ENCODE results near the gene OR10AD1. TPM values are rescaled to one million over a fixed set of nuclear protein-coding genes. Genes with fewer than 3 reads are reported as not detected.
A peak's percentile ranks its signal among the peaks of the same experiment; 100 is the strongest.

OR10AD1 gene
- total and polyA plus RNA-seq, 9 of the 15 experiments (the other 6 are each of a cell fraction or from before 2014, with no cell fraction given) = not detected

DNA sequence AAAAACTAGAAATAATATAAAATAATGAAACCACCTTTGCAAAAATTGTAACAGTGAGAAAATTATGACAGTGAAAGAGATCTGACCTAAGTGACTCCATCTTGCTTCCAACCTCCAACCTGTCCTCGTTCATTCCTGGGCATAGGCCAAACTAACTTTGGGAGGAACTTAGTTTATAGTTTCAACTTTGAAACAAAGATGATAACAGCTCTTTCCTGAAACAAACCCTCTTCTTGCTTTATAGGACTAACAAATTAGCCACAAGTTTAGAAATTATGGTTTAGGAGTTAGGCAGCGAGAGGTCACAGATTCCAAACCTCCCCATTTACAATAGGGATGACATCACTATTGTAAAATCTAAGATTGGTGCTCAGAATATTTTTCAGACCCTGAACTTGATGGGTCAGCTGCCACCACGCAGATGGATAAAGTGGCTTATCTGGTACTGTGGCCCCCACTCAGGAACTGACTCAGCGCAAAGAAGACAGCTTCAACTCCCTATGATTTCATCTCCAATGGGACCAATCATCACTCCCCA, 32.8 kb upstream of the OR10AD1 start (continued):
- TF ChIP-seq FOSL1 (tag; conservative IDR thresholded peaks at IDR 0.05) (peak; percentile 87), MAFF (IDR thresholded peaks at IDR 0.05; ENCODE audit: low read length) (peak; percentile 30; the same call in 1 of the 2 replicates), NFYB (IDR thresholded peaks at IDR 0.05; ENCODE audit: extremely low read depth, insufficient read length) (no peak), TRIM24 (IDR thresholded peaks at IDR 0.05) (peak in 1 of 2 experiments; percentile 27; a peak in 1 of 4 replicates), ZNF133 (CRISPR knock-in tag; IDR thresholded peaks at IDR 0.05) (no peak), MYC (IDR thresholded peaks at IDR 0.05; ENCODE audit: low read depth, low read length) (no peak), MYC (CRISPR knock-in tag; IDR thresholded peaks at IDR 0.05; ENCODE audit: borderline replicate concordance, low read depth) (no peak), TAF7 (tag; IDR thresholded peaks at IDR 0.05) (0 out of 2 replicates have a peak, but pooled peaks have one; percentile 64), MECOM (CRISPR knock-in tag; IDR thresholded peaks at IDR 0.05) (peak; percentile 56; the same call in 1 of the 2 replicates), NR3C1 (CRISPR knock-in tag; IDR thresholded peaks at IDR 0.05) (no peak), JUN (IDR thresholded peaks at IDR 0.05; ENCODE audit: borderline replicate concordance, low read depth, low read length) (no peak), JUN (CRISPR knock-in tag; IDR thresholded peaks at IDR 0.05; ENCODE audit: borderline replicate concordance) (no peak), ZNF12 (CRISPR knock-in tag; IDR thresholded peaks at IDR 0.05) (no peak), ZC3H4 (CRISPR knock-in tag; IDR thresholded peaks at IDR 0.05; ENCODE audit: borderline replicate concordance) (no peak), COPS2 (conservative IDR thresholded peaks at IDR 0.05) (no peak), DACH1 (IDR thresholded peaks at IDR 0.05; ENCODE audit: partially characterized antibody) (no peak)
- TF ChIP-seq, protein P1, sequence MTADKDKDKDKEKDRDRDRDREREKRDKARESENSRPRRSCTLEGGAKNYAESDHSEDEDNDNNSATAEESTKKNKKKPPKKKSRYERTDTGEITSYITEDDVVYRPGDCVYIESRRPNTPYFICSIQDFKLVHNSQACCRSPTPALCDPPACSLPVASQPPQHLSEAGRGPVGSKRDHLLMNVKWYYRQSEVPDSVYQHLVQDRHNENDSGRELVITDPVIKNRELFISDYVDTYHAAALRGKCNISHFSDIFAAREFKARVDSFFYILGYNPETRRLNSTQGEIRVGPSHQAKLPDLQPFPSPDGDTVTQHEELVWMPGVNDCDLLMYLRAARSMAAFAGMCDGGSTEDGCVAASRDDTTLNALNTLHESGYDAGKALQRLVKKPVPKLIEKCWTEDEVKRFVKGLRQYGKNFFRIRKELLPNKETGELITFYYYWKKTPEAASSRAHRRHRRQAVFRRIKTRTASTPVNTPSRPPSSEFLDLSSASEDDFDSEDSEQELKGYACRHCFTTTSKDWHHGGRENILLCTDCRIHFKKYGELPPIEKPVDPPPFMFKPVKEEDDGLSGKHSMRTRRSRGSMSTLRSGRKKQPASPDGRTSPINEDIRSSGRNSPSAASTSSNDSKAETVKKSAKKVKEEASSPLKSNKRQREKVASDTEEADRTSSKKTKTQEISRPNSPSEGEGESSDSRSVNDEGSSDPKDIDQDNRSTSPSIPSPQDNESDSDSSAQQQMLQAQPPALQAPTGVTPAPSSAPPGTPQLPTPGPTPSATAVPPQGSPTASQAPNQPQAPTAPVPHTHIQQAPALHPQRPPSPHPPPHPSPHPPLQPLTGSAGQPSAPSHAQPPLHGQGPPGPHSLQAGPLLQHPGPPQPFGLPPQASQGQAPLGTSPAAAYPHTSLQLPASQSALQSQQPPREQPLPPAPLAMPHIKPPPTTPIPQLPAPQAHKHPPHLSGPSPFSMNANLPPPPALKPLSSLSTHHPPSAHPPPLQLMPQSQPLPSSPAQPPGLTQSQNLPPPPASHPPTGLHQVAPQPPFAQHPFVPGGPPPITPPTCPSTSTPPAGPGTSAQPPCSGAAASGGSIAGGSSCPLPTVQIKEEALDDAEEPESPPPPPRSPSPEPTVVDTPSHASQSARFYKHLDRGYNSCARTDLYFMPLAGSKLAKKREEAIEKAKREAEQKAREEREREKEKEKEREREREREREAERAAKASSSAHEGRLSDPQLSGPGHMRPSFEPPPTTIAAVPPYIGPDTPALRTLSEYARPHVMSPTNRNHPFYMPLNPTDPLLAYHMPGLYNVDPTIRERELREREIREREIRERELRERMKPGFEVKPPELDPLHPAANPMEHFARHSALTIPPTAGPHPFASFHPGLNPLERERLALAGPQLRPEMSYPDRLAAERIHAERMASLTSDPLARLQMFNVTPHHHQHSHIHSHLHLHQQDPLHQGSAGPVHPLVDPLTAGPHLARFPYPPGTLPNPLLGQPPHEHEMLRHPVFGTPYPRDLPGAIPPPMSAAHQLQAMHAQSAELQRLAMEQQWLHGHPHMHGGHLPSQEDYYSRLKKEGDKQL (CRISPR knock-in tag; IDR thresholded peaks at IDR 0.05; ENCODE audit: borderline replicate concordance) = no peak

Measured in K562 (cell line).